SH-SY5Y (cell line): ENCODE data around the gene AGBL1.

Experiments used
- GATA2 ChIP-seq: IDR thresholded peaks from 2 replicates; pipeline ENCODE4 v1.6.1; 2011; ENCODE audit warnings: mild to moderate bottlenecking, low read depth, low read length
- GATA3 ChIP-seq: IDR thresholded peaks from 2 replicates; pipeline ENCODE4 v1.6.1; 2011; ENCODE audit warnings: low read depth, mild to moderate bottlenecking, low read length, moderate library complexity

DNA sequence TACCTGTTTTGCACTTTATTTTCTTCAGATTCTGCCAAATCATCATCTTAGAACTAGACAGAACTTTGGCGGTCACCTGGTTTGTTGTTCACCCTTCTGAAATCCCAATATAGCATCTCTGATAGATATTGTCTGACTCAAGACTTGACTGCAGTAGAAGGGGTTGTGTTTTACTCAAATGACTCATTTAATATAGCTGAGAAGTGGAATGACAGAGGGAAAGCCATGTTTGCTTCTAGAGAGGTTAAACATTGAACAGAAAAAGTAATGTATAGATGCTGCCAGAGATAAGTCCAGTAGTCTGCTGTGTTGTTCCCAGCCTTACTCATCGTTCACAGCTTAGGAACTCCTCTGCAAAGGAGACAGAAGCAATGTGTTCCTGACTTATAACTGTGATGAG is 402.0 kb downstream of the AGBL1 start:
- peak; percentile 30; the same call in 1 of the 2 replicates for TF ChIP-seq GATA2
- TF ChIP-seq GATA3, result 0 out of 2 replicates have a peak, but pooled peaks have one; percentile 35
